Measurements from ENCODE around the gene CGB2. TPM values are rescaled to one million over a fixed set of nuclear protein-coding genes. Genes with fewer than 3 reads are reported as not detected.
A peak's percentile ranks its signal among the peaks of the same experiment; 100 is the strongest.

The CGB2 gene
- total RNA-seq, 2 donors from 2014 or later, result not detected

- peak overlapping the region; percentile 76 for H3K4me3 ChIP-seq
- no peaks in the 10 kb centered on the region for H3K36me3 ChIP-seq
- H3K9ac ChIP-seq (ENCODE audit: low read depth in 2 of 2, low read length in 2 of 2), result peak overlapping the region; percentile 88 to 99
- no peaks in the 10 kb centered on the region for H3K27me3 ChIP-seq
- H3K9me3 ChIP-seq, result no peaks in the 10 kb centered on the region
- TF ChIP-seq CTCF (IDR thresholded peaks at IDR 0.05), result no peak
- H3K27ac ChIP-seq, result peak overlapping the region; percentile 86
- peak; percentile 47 for DNase-seq
- H3K4me1 ChIP-seq, result peaks cover 9% of the 10 kb centered on the region
- intact Hi-C loops (cut with DNase I), result no loop called here
Measured at GRCh38 chr19:48992581-48993174, 39.0 kb upstream of the CGB2 start.

GRCh38 chr19:48993175-48994034, 38.3 kb upstream of the CGB2 start, which contains the start of the genes GYS1 and RUVBL2:
Gene GYS1, minus strand, starts transcription at chr19:48993309. Its CDS starts 197 bp downstream, at chr19:48993112.
Gene RUVBL2, plus strand, starts transcription at chr19:48993887. Its CDS starts 25 bp downstream, at chr19:48993912.
- peak within 1 kb of the TSS; percentile 76 for H3K4me3 ChIP-seq
- H3K27me3 ChIP-seq, result no peaks in the 10 kb centered on the region
- peak; percentile 100 for DNase-seq
- peak within 1 kb of the TSS; percentile 86 for H3K27ac ChIP-seq
- intact Hi-C loops (cut with DNase I), result no loop called here
- TF ChIP-seq CTCF (IDR thresholded peaks at IDR 0.05), result peak; percentile 96
- H3K4me1 ChIP-seq, result peaks cover 9% of the 10 kb centered on the region
- peak within 1 kb of the TSS; percentile 88 to 99 for H3K9ac ChIP-seq (ENCODE audit: low read depth in 2 of 2, low read length in 2 of 2)
- H3K9me3 ChIP-seq, result no peaks in the 10 kb centered on the region
- no peaks in the 10 kb centered on the region for H3K36me3 ChIP-seq

GRCh38 chr19:48994035-48994386, 37.7 kb upstream of the CGB2 start:
- peak overlapping the region; percentile 76 for H3K4me3 ChIP-seq
- no peaks in the 10 kb centered on the region for H3K9me3 ChIP-seq
- TF ChIP-seq CTCF (IDR thresholded peaks at IDR 0.05), result no peak
- no peaks in the 10 kb centered on the region for H3K36me3 ChIP-seq
- H3K9ac ChIP-seq (ENCODE audit: low read depth in 2 of 2, low read length in 2 of 2), result peak overlapping the region; percentile 59 to 99
- H3K27me3 ChIP-seq, result no peaks in the 10 kb centered on the region
- DNase-seq, result no peak
- intact Hi-C loops (cut with DNase I), result no loop called here
- H3K4me1 ChIP-seq, result peaks cover 9% of the 10 kb centered on the region
- peak overlapping the region; percentile 86 for H3K27ac ChIP-seq

GRCh38 chr19:48997972-48998371, 33.7 kb upstream of the CGB2 start:
- no peaks in the 10 kb centered on the region for H3K4me1 ChIP-seq
- H3K27ac ChIP-seq, result no peak overlapping the region
- H3K9me3 ChIP-seq, result no peaks in the 10 kb centered on the region
- no peaks in the 10 kb centered on the region for H3K36me3 ChIP-seq
- intact Hi-C loops (cut with DNase I), result no loop called here
- TF ChIP-seq CTCF (IDR thresholded peaks at IDR 0.05), result peak; percentile 41
- H3K4me3 ChIP-seq, result no peak overlapping the region
- no peaks in the 10 kb centered on the region for H3K27me3 ChIP-seq
- no peak overlapping the region for H3K9ac ChIP-seq (ENCODE audit: low read depth in 2 of 2, low read length in 2 of 2)
- DNase-seq, result peak; percentile 76

GRCh38 chr19:48999481-49000325, 32.0 kb upstream of the CGB2 start:
- Histone ChIP-seq H3K4me3 (no peak overlapping the region), H3K27me3 (no peaks in the 10 kb centered on the region), H3K4me1 (no peaks in the 10 kb centered on the region), H3K36me3 (no peaks in the 10 kb centered on the region), H3K9me3 (no peaks in the 10 kb centered on the region), H3K9ac (ENCODE audit: low read depth in 2 of 2, low read length in 2 of 2) (no peak overlapping the region), H3K27ac (no peak overlapping the region)
- peak; percentile 66 for DNase-seq
- intact Hi-C loops (cut with DNase I), result no loop called here
- peak; percentile 61 for TF ChIP-seq CTCF (IDR thresholded peaks at IDR 0.05)
